GM18873 (cell line): ENCODE results near the gene ZNF385B.
"Not testable (repeated sequence)": the region's sequence is repeated elsewhere in the genome, so short reads cannot be mapped to it uniquely, and the experiment has no call there.

Experiments
- ATAC-seq: cut with Tn5 transposase; IDR thresholded peaks from one replicate; pipeline ENCODE4 v1.9.1; 2021; ENCODE audit warnings: mild to moderate bottlenecking, moderate library complexity, moderate number of reproducible peaks; ENCODE audit not compliant: unreplicated experiment, low FRiP score

The ZNF385B gene

GRCh38 chr2:179805001-179805400 is 56.4 kb downstream of the ZNF385B start:
- no peak for ATAC-seq

- ATAC-seq, result no peak
Observed at GRCh38 chr2:179804206-179804605, 57.2 kb downstream of the ZNF385B start.

GRCh38 chr2:179802051-179802882 is 59.1 kb downstream of the ZNF385B start:
- no peak for ATAC-seq

- ATAC-seq, result no peak
Observed at GRCh38 chr2:179800776-179801175, 60.6 kb downstream of the ZNF385B start.

- ATAC-seq, result no peak
Observed at GRCh38 chr2:179796213-179797007, 65.0 kb downstream of the ZNF385B start.

- ATAC-seq, result no peak
Observed at GRCh38 chr2:179793902-179794301, 67.5 kb downstream of the ZNF385B start.

GRCh38 chr2:179793238-179793637 is 68.2 kb downstream of the ZNF385B start:
- ATAC-seq, result no peak

GRCh38 chr2:179790235-179791217 is 70.9 kb downstream of the ZNF385B start:
- no peak for ATAC-seq

GRCh38 chr2:179788104-179788503 is 73.3 kb downstream of the ZNF385B start:
- no peak for ATAC-seq

GRCh38 chr2:179787601-179788000 is 73.8 kb downstream of the ZNF385B start:
- no peak for ATAC-seq

- no peak for ATAC-seq
Observed at GRCh38 chr2:179785902-179786301, 75.5 kb downstream of the ZNF385B start.

GRCh38 chr2:179782346-179782745 is 79.1 kb downstream of the ZNF385B start:
- not testable (repeated sequence) for ATAC-seq

- no peak for ATAC-seq
Observed at GRCh38 chr2:179773986-179774385, 87.4 kb downstream of the ZNF385B start.

- no peak for ATAC-seq
Observed at GRCh38 chr2:179772346-179772745, 89.1 kb downstream of the ZNF385B start.

GRCh38 chr2:179771791-179772190 is 89.6 kb downstream of the ZNF385B start:
- ATAC-seq, result no peak

- no peak for ATAC-seq
Observed at GRCh38 chr2:179770029-179770428, 91.4 kb downstream of the ZNF385B start.

- no peak for ATAC-seq
Observed at GRCh38 chr2:179769323-179769722, 92.1 kb downstream of the ZNF385B start.

- ATAC-seq, result no peak
Observed at GRCh38 chr2:179768765-179769164, 92.6 kb downstream of the ZNF385B start.

- no peak for ATAC-seq
Observed at GRCh38 chr2:179765666-179766065, 95.7 kb downstream of the ZNF385B start.

- peak; percentile 93 for ATAC-seq
Observed at GRCh38 chr2:179764710-179765109, 96.7 kb downstream of the ZNF385B start.
